GM23248 (cell line): ENCODE data around the gene ABCC4. TPM values are rescaled to one million over a fixed set of nuclear protein-coding genes. Genes with fewer than 3 reads are reported as not detected.

ENCODE experiments used
- DNase-seq: peaks from one replicate; pipeline ENCODE4 v3.0.0-alpha.2; 2015
- H2AFZ ChIP-seq: fragments of 200-600 bp; sonication (generic); 2 replicates; pipeline ENCODE4 v1.6.1; 2016; ENCODE audit warnings: antibody characterized with exemption
- H3F3A ChIP-seq: fragments of 200-600 bp; sonication (generic); 2 replicates; pipeline ENCODE4 v1.6.1; 2016; ENCODE audit warnings: mild to moderate bottlenecking, antibody characterized with exemption, mixed run types; ENCODE audit not compliant: insufficient read depth
- H3K27ac ChIP-seq: fragments of 200-600 bp; sonication (generic); 2 replicates; pipeline ENCODE4 v1.5.1; 2016; ENCODE audit warnings: mild to moderate bottlenecking
- H3K27me3 ChIP-seq: fragments of 200-600 bp; sonication (generic); replicated peaks from 2 replicates; pipeline ENCODE4 v1.6.1; 2016; ENCODE audit warnings: mild to moderate bottlenecking; ENCODE audit not compliant: insufficient read depth
- H3K36me3 ChIP-seq: fragments of 200-600 bp; sonication (generic); 2 replicates; pipeline ENCODE4 v1.6.1; 2016; ENCODE audit warnings: low read depth, mild to moderate bottlenecking
- H3K4me1 ChIP-seq: fragments of 200-600 bp; sonication (generic); 2 replicates; pipeline ENCODE4 v1.6.1; 2016; ENCODE audit warnings: mild to moderate bottlenecking; ENCODE audit not compliant: insufficient read depth
- H3K4me2 ChIP-seq: fragments of 200-600 bp; sonication (generic); one replicate; pipeline ENCODE4 v1.6.1; 2016; ENCODE audit warnings: mild to moderate bottlenecking; ENCODE audit not compliant: unreplicated experiment
- H3K4me3 ChIP-seq: fragments of 200-600 bp; sonication (generic); 2 replicates; pipeline ENCODE4 v1.5.1; 2016; ENCODE audit warnings: mild to moderate bottlenecking
- H3K79me2 ChIP-seq: fragments of 200-600 bp; sonication (generic); 2 replicates; pipeline ENCODE4 v1.6.1; 2016; ENCODE audit warnings: mild to moderate bottlenecking; ENCODE audit not compliant: insufficient read depth
- H3K9ac ChIP-seq: fragments of 200-600 bp; sonication (generic); 2 replicates; pipeline ENCODE4 v1.6.1; 2016; ENCODE audit warnings: mild to moderate bottlenecking
- H3K9me2 ChIP-seq: fragments of 200-600 bp; sonication (generic); 2 replicates; pipeline ENCODE4 v1.6.1; 2016; ENCODE audit warnings: mixed run types, mild to moderate bottlenecking, moderate library complexity; ENCODE audit not compliant: insufficient read depth
- H3K9me3 ChIP-seq: fragments of 200-600 bp; sonication (generic); one replicate; pipeline ENCODE4 v1.6.1; 2017; ENCODE audit warnings: low read depth
- H4K20me1 ChIP-seq: fragments of 200-600 bp; sonication (generic); 2 replicates; pipeline ENCODE4 v1.6.0; 2016; ENCODE audit not compliant: insufficient read depth
- EZH2 ChIP-seq: fragments of 200-600 bp; sonication (generic); IDR thresholded peaks from 2 replicates; pipeline ENCODE4 v1.6.1; 2018; ENCODE audit warnings: antibody characterized with exemption, mild to moderate bottlenecking; ENCODE audit not compliant: insufficient read depth, poor library complexity, severe bottlenecking
- EZH2phosphoT487 ChIP-seq: fragments of 200-600 bp; sonication (generic); IDR thresholded peaks from 2 replicates; pipeline ENCODE4 v1.6.1; 2018; ENCODE audit warnings: antibody characterized with exemption, moderate library complexity, mild to moderate bottlenecking, low read depth; ENCODE audit not compliant: insufficient read depth
- WGBS, 2 experiments: methylation state at CpG; one replicate each; pipeline ENCODE4 v1.1.6; 2015 to 2017; ENCODE audit warnings: low lambda C conversion rate in 2 of 2, low coverage in 1 of 2; ENCODE audit errors: missing lambda C conversion rate in 2 of 2; 5-methylcytosine and 5-hydroxymethylcytosine counted together
- in situ Hi-C: fragments of 300-500 bp; cut with MboI; formaldehyde crosslinking; loops from 2 replicates; pipeline ENCODE4 v1.15.0; 2020
- polyA plus RNA-seq: library from polyadenylated mRNA; unstranded; fragments of >200 nt; fragmentation: Nextera tagmentation; extraction: Ambion mirVana; gene quantifications from 2 replicates; pipeline ENCODE4 v1.2.1, GENCODE V29; 2016
- total RNA-seq: library from RNA; depleted of rRNA; stranded (reverse); fragments of >200 nt; shearing (Covaris generic); gene quantifications from 2 replicates; pipeline ENCODE4 v1.2.3, GENCODE V29; 2014

ABCC4 gene
- total and polyA plus RNA-seq, 2 experiments from 2014 or later: 3.9 to 11.2 TPM

DNA sequence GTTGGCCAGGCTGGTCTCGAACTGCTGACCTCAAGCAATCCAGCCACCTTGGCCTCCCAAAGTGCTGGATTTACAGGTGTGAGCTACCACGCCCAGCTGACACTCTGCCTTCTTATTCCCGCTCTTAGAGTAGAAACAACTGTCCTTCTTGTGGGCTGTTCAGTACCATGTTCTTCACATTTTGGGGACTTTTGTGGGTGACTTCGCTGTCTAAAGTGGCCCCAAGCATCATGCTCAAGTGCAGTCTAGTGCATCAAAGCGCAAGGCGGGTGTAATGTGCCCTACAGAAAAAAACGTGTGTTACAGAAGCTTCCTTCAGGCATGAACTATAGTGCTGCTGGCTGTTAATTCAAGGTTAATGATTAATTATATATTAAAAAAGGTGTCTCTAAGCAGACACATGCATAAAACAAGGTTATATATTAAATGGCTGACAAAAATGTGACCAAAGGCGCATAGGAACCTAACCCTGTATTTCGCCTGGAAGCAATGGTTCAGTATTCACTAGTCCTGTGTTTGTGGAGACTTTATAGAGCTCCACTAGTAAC is 38.3 kb downstream of the ABCC4 start:
- no peak overlapping the region for H3K4me2 ChIP-seq
- TF ChIP-seq EZH2phosphoT487 (no peak), EZH2 (no peak)
- no peak overlapping the region for H2AFZ ChIP-seq
- H3K27me3 ChIP-seq: no peaks in the 10 kb centered on the region; the same call in 1 of the 2 replicates
- H3K9me3 ChIP-seq: no peaks in the 10 kb centered on the region
- in situ Hi-C loops: no loop called here
- WGBS, 2 experiments: 93% methylated on average over 9 of the region's 9 CpGs
- no peaks in the 10 kb centered on the region for H4K20me1 ChIP-seq
- H3K4me1 ChIP-seq: peaks cover 8% of the 10 kb centered on the region
- H3K79me2 ChIP-seq: no peaks in the 10 kb centered on the region
- no peak overlapping the region for H3K27ac ChIP-seq
- H3K36me3 ChIP-seq: no peaks in the 10 kb centered on the region
- peaks cover 11% of the 10 kb centered on the region for H3F3A ChIP-seq
- H3K9ac ChIP-seq: no peak overlapping the region
- no peak overlapping the region for H3K4me3 ChIP-seq
- H3K9me2 ChIP-seq: no peaks in the 10 kb centered on the region
- DNase-seq: no peak

DNA sequence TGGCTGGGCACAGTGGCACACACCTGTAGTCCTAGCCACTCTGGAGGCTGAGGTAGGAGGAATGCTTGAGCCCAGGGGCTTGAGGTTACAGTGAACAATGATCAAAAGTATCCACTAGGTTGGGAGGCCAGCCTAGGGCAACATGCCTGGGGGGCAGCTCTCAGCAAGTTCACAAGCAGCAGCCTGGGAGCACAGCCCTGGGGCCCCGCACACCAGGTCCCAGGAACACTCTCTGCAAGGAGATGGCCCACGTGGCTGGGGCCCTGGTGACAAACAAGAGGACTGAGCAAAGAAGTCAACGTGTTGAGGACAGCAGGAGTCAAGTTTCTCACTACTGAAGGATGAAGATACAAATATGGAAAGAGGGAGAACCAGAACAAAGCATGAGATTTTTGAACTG is 39.3 kb downstream of the ABCC4 start:
- in situ Hi-C loops: no loop called here
- Histone ChIP-seq H3K27me3 (no peaks in the 10 kb centered on the region; the same call in 1 of the 2 replicates), H3K9me2 (no peaks in the 10 kb centered on the region), H3F3A (peaks cover 1% of the 10 kb centered on the region), H3K4me1 (no peaks in the 10 kb centered on the region; the same call in 1 of the 2 replicates), H4K20me1 (no peaks in the 10 kb centered on the region), H2AFZ (no peak overlapping the region), H3K4me2 (no peak overlapping the region), H3K9ac (no peak overlapping the region), H3K9me3 (no peaks in the 10 kb centered on the region), H3K27ac (no peak overlapping the region), H3K4me3 (no peak overlapping the region), H3K36me3 (no peaks in the 10 kb centered on the region), H3K79me2 (no peaks in the 10 kb centered on the region)
- DNase-seq: no peak
- TF ChIP-seq EZH2 (no peak), EZH2phosphoT487 (no peak)
- WGBS, 2 experiments: 64 to 68% methylated on average over 3 of the region's 3 CpGs

DNA sequence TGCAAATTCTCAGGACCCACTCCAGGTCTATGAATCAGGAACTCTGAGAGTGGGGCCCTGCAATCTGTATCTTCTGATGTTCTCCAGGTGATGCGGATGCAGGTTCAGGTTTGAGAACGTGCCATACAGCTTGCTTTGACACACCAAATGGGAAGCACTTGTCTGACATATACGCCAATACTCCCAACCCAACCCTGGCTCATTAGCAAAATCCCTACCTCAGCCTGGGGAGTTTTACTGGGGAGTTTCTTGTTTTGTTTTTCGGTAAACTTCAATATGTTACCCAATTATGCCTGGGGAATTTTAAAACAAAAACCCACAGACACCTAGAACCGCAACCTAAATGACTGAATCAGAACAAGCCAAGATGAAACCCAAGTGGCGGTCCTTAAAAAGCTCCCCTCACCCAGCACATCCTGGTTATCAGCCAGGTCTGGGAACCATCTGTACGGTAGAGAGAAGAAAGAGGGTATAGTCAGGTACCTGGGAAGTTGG is 41.2 kb downstream of the ABCC4 start:
- Histone ChIP-seq H3K79me2 (no peaks in the 10 kb centered on the region), H3K4me1 (peaks cover 11% of the 10 kb centered on the region), H3K9ac (no peak overlapping the region), H3K4me3 (no peak overlapping the region), H4K20me1 (no peaks in the 10 kb centered on the region), H3K36me3 (no peaks in the 10 kb centered on the region), H3K4me2 (no peak overlapping the region), H3K9me3 (no peaks in the 10 kb centered on the region), H2AFZ (no peak overlapping the region), H3K27me3 (no peaks in the 10 kb centered on the region; the same call in 1 of the 2 replicates), H3K9me2 (no peaks in the 10 kb centered on the region), H3F3A (peaks cover 4% of the 10 kb centered on the region; the same call in 1 of the 2 replicates), H3K27ac (no peak overlapping the region)
- DNase-seq: no peak
- TF ChIP-seq EZH2phosphoT487 (no peak), EZH2 (no peak)
- 92 to 96% methylated on average over 7 of the region's 7 CpGs for WGBS, 2 experiments
- in situ Hi-C loops: no loop called here

DNA sequence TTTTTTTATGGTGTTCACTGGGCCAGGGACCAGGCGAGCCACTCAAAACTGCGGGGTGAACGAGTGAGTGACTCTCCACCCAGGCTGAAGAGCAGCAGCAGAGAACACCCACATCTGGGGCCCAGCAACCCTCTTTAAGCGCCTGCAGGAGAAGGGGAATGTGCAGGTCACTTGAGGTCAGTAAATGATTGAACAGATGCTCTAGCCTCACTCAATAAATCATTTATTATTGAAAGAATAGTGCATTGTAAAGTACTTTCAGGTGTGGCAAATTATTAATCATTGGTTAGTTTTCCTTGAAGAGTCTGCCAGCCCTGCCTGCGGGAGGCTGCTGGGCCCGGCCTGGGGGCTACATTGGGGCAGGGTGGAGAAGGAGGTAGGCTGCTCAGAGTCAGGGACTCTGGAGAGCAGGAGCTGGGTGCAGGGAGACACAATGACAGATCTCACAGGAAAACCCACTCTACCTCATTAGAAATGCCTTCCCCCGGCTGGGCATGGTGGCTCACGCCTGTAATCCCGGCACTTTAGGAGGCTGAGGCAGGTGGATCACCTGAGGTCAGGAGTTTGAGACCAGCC is 42.5 kb downstream of the ABCC4 start:
- no peaks in the 10 kb centered on the region; the same call in 1 of the 2 replicates for H3K27me3 ChIP-seq
- in situ Hi-C loops: no loop called here
- no peaks in the 10 kb centered on the region for H3K9me3 ChIP-seq
- no peaks in the 10 kb centered on the region for H4K20me1 ChIP-seq
- H3K79me2 ChIP-seq: no peaks in the 10 kb centered on the region
- no peak overlapping the region for H3K4me3 ChIP-seq
- H3K4me1 ChIP-seq: peaks cover 19% of the 10 kb centered on the region
- H3K4me2 ChIP-seq: no peak overlapping the region
- no peak overlapping the region for H2AFZ ChIP-seq
- H3K27ac ChIP-seq: no peak overlapping the region
- 73 to 79% methylated on average over 9 of the region's 9 CpGs for WGBS, 2 experiments
- peaks cover 4% of the 10 kb centered on the region; the same call in 1 of the 2 replicates for H3F3A ChIP-seq
- H3K9me2 ChIP-seq: no peaks in the 10 kb centered on the region
- no peak for TF ChIP-seq EZH2
- TF ChIP-seq EZH2phosphoT487: no peak
- DNase-seq: no peak
- H3K9ac ChIP-seq: no peak overlapping the region
- H3K36me3 ChIP-seq: no peaks in the 10 kb centered on the region
